Measurements from ENCODE around the gene CAMTA1.

The CAMTA1 gene

DNA sequence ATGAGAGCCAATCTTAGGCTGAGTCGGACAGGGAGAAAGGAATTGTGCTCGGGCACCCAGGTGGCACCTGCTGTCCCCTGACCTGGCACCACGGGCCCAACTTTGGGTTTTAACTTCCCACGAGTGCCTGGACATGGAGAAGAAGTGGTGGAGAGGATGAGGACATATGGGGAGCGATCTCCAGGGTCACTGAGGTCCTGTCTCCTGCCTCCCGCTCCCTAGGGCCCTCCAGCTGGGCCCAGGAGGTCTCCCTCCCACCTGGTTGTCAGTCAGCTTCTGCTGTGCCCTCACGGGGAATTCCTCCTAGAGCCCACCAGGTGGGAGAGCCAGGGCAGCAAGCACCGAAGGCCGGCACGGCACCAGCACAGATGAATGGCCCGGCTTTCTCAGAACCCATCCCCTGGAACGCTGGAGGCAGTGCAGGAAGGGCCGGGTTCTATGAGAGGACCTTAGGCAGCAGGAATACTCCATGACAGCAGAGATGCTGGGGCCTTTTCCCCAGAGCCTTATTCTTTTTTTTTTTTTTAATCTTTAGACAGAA is 435.5 kb downstream of the CAMTA1 start:
- no peak for DNase-seq

DNA sequence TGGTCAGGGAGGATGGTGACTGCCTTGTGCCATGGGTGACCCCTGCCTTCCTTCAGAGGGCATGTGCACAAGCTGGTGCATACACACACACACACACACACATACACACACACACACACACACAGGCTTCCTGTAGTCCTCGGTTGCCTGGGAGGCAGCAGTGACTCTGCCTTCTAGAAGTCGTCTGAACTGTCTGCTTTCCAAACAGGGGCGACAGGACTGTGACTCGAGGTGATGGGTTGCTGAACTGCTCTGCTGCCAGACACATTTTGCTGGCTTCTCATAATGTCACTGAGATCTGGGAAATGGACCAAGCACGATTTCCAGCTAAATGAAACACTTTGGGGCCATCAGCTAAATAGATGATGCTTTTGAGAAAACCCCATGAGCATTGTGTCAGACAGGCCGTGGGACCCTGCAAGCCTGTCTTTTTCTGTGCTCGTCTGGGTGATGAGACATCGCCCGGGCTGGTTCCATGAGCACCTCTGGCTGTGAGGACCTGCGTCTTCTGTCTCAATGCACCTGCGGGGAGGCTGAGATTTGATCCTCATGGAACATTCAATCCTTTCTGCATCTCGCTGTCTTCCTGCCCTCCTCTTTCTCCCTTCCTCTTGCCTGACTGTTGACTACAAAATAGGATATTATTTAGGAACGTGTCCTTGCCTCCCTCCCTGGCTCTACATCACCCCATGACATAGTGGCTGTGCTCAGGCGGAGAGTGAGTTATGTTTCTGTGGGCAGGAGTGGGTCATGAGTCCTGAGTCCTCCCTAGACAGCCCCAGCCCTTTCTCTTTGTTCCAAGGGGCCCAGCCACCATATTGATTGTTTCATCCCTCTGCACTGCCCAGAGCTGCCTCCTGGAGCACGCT is 436.8 kb downstream of the CAMTA1 start:
- DNase-seq: no peak

DNA sequence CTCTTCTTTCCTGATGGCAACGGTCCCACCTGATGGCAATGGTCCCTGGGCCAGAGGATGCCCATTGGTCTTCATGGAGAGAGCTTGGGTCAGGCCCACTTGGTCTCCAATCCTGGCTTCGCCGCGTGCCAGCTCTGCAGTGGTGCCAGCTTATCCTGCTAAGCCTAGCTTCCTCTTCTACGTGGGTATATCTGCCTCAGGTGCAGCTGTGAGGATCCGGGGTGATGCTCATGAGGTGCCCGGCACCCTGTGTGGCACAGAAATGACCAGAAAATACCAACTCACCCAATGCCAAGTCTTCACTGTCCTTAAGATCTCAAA is 437.4 kb downstream of the CAMTA1 start:
- DNase-seq: no peak

DNA sequence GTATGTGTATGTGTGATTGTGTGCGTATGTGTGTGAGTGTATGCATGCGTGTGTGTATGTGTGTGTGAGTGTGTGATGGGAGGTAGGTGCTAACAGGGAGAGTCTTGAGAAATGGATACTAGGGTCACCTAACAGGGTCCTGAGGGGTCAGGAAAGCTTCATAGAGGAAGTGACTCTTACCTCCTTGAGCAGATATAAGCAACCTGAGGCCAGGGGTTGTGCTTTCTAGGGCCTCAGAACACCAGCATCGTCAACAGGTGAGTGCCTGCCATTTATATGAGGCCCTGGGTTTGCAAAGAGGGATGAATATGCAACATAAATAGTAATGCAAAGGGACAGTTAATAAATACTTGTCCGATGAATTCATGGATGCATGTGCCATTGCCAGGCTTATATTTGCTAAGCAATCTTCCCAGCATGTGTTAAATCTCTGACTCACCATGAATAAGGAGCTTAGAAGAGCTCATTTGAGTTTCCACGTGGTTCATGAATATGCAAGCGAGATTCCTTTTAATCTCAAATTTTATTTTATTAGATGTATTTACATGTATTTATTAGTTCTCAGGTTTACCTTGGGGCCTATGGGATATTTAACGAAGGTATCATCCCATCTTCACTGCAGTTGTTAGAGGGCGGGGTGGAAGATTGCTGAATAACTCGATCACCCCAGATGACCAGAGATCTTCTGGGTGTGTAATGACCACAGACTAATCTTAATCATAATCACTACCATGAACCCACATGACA is 438.3 kb downstream of the CAMTA1 start:
- DNase-seq: no peak

DNA sequence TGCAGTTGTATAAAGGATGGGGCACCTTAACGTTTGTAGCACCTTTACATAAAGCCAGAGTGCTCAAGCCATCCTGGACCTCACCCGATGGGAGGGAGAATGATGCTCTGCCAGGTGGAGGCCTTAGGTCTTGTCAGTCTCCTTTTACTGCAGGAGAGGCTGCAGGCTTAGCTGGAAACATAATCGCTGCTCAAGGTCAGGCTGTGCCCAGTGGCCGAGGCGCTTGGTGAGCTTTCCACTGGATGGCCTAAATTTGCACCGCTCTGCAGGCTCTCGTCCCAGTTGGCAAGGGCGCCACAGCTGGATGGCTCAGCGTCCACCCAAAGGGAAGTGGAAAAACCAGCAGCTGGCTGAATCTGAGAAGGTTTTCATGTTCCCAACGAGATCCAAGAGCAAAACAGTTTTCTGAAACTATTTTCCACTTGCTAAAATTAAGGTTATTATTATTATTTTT is 438.9 kb downstream of the CAMTA1 start:
- DNase-seq: no peak

DNA sequence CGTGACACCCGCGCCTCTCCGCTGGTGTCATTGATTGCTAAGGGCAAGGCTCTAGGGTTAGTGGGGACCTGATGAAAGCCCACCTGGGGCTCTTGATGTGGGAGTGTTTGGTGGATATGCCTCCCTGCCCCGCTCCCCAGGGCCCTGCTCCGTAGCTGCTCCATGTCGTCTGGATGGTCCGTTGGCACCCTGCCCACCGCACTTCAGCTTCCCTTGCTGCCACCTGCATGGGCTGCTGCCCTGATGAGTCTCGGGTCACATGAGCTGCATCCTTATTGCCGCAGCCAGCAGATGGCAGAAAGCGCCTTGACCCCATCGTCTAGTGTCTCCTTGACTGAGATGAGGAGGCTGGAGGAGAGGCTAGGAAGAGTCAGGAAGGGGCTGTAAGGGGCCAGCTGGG is 439.4 kb downstream of the CAMTA1 start:
- no peak for DNase-seq

DNA sequence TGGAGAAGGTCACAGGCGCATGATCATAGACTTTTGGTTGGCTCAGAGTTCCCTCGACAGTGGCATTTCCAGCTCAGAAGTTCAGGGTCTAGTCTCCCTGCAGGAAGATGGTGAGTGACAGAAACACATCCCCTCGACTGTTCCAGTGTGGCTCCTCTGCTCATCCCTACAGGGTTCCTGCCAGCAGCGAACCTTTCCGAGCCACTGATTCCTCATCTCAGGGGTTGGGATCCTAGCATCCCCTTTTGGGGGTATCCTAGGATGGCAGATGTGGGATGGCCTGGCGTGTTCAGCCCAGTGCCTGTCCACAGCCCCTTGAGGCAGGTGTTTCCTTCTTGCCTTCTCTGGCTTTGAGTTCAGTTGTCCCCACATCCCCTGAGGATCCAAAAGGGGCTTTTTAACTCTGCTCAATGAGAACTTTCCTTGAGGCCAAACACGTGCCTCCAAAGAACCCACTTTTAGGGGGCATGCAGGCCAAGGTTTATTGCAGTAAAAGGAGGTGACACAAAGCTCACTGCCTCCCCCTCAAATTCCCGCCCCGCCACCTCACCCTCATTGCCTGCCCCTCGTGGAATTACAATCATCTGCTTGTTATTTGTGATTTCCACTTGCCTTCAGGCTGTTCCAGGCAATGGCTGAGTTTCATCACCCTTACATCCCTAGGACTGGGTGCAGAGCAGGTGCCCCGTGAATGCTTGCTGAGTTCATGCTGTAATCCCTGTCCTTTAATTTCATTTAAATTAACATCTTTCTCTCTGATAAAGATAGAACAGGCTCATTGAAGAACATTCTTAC is 440.7 kb downstream of the CAMTA1 start:
- DNase-seq: no peak

DNA sequence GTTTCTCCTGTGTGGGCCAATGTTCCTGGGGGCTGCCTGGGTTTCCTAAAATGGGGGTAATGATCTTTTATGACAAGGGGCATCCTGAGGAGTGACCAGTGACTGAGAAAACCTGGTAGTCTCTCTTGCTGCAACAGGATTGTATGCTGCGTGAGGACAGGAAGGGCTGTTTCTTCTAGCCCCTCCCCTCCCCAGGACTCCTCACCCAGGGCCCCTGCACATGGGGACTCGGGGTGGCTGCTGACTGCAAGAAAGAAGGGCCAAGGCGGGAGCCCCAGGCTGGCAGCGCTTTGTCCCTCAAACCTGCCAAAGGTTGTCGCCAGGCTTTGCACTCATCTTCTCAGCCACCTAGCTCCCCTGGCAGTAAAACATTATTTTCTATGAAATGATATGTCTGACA is 442.4 kb downstream of the CAMTA1 start:
- no peak for DNase-seq

DNA sequence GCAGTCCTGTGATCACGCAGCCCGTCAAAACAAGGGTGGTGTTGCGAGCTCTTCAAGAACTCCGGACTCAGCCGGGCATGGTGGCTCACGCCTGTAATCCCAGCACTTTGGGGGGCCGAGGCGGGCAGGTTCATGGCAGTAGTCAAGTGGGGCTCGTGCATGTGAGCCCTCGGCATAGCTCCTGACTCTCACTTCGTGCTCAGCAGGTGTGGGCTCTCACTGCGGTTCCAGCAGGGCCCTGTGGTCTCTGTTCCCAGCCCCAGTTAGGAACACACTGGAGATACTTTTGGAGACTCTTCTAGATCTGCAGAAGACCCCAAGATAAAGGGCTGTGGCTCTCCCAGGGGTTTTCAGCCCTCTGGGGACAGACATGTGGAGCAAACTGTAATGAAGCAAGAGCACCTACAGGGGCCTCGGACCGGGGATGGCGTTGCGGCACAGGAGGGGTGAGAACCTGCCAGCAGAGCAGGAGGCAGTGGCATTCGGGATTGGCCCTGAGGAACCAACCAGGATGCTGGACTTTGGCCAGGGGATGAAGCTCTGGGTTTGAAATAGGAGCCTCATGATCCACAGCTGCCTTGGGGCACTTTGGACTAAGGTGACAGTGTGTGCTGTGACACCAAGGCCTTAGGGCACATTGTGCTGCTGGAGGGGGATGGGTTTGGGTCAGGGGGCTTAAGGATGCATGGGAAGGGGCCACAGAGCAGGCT is 443.2 kb downstream of the CAMTA1 start:
- DNase-seq: no peak

DNA sequence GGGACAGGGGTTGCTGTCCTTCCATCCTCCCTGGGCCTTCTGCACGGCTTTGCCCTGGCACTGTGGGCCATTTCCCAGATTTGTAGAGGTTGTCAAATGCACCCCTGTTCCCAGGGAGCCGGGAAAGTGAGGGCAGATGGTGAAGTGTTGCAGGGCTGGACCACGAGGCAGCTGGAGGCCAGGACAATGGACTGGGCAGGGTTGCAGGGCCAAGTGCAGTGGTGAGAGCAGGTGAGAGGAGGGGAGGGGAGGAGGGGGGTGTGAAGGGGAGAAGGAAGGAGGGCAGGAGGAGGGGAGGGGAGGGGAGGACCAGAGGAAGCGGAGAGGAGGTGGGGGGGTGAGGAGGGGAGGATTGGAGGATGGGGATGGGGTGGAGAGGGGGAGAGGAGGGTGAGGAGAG is 443.9 kb downstream of the CAMTA1 start:
- DNase-seq: no peak

DNA sequence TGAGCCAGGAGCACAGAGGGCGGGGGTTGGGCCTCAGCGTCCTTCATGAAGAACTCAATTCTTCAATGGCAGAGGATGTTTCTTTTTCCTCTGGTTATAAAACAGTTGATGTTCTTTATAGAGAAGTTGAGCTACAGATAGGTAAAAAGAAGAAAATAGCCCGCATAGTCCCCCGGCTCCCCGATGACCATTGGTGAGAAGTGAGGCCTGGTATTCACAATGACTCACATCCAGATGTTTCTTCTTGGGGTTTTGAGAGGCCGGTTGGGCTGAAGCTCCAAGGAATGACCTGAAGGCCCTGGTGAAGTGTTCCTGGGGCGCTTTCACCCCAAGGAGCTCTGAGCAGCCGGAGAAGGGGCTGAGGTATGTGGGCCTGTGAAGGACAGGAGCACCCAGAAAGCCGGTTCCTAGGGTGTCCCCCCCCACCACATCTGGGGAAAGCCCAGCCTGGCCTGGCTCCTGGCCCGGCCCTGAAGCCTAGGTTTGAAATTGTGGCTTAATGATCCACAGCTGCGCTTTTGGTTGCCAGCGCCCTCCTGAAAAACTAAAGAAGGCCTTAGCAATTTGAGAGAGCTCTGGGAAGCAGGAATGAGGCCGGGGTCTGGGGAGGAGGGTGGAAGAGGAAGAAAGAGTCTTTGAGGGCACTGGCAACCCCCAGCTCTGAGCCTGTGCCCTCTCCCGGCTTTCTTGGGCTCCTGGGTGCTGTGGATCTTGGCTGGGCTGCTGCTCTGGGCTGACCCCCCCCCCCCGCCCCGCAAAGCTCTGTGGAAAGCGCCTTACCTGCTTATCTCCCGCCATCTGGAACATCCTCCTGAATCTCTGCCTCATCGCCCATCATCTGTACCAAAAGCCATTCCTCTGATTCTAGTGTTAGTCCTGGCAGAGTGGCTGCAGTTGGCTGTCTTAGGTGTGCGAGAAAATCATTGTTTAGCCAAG is 444.7 kb downstream of the CAMTA1 start:
- no peak for DNase-seq

DNA sequence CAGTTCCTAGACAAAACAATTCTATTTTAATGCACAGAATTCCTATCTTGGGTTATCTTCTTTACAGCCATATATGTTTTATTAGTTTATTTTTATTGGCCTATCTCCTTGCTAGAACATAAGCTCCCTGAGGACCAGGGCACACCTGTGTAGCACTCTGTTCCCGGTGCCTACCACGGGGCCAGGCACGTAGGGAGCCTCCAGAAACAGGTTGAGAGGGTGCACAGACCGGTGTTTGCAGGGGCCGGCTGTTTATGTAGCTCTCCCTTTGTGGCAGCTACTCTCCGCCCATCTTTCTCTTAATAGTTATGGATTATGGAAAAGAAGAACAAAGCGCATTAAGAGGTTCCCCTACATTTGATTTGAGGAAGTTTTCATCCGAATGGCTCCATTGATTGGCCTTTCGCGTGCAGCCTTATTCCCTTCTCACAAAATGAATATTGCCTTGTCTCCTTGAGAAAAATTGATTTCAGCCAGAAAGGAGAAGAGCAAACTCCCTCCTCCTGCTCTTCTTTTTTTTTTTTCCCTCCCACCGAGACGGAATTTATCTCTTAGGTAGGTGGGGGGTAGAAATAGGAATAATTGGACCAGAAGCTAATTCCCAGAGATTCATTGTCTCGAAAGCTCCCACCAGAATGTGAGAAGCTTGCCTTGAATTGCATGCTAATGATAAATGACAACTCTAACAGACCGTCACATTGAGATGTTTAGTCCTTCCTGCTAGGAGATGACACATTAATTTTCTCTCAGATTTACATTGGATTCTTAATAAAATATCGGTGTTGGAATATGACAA is 447.4 kb downstream of the CAMTA1 start:
- DNase-seq: no peak

DNA sequence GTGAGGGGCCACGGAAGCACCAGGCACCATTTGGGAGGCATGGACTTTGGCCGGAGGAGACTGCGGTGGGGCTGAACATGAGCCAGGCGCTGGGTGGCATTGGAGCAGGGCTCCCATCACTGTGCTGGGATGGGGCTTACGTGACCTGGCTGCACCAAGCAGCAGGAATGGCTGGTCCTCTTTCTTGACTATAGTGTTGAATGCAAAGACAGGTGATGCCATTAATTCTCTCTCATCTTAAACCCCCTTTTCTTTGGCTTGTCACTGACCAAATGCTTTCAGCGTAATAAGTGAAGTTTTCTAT is 447.9 kb downstream of the CAMTA1 start:
- DNase-seq: no peak

DNA sequence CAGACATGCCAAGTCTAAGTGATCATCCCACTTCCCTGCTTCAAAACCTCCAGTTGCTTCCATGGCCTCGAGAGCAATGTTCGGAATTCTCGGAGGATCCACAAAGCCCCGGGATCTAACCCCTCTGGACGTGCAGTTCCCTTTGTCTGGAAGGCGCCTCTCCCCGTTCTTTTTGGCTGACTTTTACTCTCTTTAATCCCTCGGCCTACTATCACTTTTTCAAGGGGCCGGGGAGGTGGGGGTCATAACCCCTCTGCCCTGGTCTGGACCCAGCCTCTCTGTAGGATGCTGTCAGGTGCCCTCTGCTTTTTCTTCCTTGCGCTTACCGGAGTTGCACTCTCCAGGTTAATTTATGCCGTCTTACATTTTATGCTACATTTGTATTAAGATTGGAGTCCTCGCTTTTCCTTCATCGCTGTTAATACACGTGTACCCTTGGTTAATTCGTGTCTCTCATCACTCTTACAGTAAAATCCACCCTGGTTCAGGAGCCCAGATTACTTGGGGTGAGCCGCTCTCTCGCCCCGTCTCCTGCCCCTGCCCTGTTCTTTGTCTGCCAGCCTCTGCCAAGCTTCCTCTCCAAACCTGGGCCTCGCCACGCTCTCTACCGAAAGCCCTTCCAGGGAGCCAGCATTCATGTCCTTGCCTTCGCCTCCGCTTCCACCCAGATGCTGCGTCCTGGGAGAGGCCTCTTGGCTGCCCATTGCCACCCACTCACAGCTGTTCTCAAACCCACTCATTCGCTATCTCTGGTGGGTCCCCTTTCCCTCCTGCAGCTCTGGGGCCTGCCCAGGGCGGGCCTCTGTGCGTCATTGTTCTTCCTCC is 448.6 kb downstream of the CAMTA1 start:
- no peak for DNase-seq

DNA sequence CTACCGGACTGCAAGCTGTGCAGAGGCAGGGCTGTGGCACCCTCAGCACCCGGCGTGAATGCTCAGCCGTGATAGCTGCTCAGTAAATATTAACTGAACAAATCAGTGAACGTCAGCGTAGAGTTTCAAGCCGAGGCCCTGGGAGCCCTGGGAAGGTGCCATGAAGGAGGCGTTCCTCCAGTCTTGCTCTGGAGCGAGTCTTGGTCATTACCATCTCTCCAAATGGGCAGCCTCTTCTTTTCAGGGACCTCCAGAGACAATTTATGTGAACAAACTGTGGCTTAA is 449.2 kb downstream of the CAMTA1 start:
- DNase-seq: no peak

DNA sequence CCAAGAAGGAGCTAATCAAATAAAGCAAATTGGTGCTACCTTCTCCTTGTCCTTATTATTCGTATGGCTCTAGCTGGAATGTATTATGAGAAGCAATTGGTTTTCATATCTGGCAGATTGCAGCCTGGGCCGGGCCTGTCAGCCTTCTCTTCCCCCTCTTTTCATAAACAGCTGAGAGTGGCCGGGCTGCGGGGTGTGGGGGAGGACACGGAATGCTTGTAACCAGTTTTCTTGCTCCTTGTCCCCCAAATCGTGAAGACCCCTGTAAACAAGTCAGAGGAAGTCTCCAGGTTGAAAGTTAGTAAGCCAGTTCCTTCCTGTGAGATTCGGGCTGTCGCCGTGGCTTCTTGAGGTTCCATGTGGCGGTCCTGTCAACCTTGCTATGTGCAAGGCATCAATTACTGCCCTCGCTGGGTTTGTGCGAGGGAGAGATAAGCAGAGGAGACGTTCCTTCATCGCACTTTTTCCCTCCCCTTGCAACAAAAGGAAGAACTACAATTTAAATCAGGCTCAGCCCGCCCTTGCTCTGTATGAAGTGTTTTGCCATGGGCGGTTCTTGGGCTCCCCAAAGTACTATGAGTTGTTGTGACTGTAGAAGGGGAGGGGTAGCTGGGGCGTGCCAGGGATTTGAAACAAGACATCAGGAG is 450.7 kb downstream of the CAMTA1 start:
- no peak for DNase-seq

DNA sequence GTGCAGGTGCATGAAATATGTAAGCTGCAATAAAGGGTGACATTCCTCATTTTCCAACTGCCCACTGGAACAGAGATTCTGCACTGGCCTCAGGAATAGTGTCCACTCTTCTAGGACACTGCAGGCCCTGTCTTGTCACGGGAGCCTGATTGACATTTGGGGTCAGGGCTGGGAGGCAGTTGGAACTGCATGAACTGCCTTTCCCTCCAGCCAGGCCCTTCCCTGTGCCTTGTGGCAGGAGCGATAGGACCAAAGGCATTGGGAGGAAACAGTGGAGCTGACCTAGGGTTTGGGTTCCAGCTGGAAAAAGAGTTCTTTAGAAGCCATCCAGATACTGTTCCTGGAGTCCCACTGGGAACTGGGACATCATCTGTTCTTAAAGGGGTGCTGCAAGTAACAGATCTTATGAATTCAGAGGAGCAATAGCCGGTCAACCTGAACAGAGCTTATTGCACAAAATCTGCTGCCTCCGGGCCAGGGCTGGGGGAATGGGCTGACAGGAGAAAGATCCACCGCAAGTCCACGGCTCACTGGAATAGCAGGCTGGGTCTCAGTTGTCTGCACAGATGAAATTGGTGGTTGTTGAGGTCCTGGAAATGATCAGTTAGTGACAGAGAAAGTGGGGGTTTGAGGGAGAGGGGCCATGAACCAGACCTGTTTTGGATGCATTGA is 451.7 kb downstream of the CAMTA1 start:
- no peak for DNase-seq

DNA sequence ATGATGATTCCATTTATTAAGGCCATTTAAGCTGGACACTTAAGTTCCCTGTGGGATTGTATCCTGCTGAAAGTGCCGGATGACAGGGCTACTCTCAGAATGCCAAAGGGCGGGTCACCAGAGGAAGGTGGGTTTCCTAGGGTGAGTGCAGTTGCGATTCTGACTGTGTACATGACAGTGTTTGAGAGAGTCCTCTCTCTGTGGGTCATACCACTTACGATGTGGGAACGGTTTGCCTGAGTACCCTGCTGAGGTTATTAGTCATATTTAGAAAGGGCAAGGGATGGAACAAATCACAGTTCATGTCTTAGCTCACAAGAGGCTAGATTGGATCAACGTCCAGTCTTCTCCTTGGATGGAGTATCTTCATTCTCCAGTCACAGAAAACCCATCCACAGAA is 461.9 kb downstream of the CAMTA1 start:
- DNase-seq: no peak
